Brain microvascular endothelial cell (primary cell): Measurements from ENCODE around the gene METTL9.
"Not testable (repeated sequence)": the region's sequence is repeated elsewhere in the genome, so short reads cannot be mapped to it uniquely, and the experiment has no call there.

ENCODE experiments used
- DNase-seq: peaks from one replicate; pipeline ENCODE4 v3.0.0-alpha.2; 2020
- H3K27ac ChIP-seq: fragments of 250-450 bp; sonication (Bioruptor Pico); 2 replicates; pipeline ENCODE4 v1.5.1; 2020; ENCODE audit warnings: mild to moderate bottlenecking, moderate library complexity
- H3K27me3 ChIP-seq: fragments of 250-450 bp; sonication (Bioruptor Pico); replicated peaks from 2 replicates; pipeline ENCODE4 v1.5.1; 2020; ENCODE audit warnings: mild to moderate bottlenecking
- H3K36me3 ChIP-seq: fragments of 250-450 bp; sonication (Bioruptor Pico); replicated peaks from 2 replicates; pipeline ENCODE4 v1.5.1; 2020; ENCODE audit warnings: mild to moderate bottlenecking
- H3K4me3 ChIP-seq: 2 replicates; pipeline ENCODE4 v1.5.1; 2011; ENCODE audit warnings: low read depth, mild to moderate bottlenecking, control low read depth, low read length, moderate library complexity
- CTCF ChIP-seq: IDR thresholded peaks from 2 replicates; pipeline ENCODE4 v1.5.1; 2011; ENCODE audit warnings: low read depth, mild to moderate bottlenecking, moderate library complexity, low read length, control low read depth, inconsistent platforms; ENCODE audit errors: missing control alignments
- in situ Hi-C: cut with HindIII; loops from 2 replicates; pipeline ENCODE4 v1.10.0; 2017; ENCODE audit warnings: low sequenced_read_pairs, low pct_ligation_motif_present

Gene METTL9

GRCh38 chr16:21580807-21581206, 18.6 kb upstream of the METTL9 start:
- in situ Hi-C loops = no loop called here

DNA sequence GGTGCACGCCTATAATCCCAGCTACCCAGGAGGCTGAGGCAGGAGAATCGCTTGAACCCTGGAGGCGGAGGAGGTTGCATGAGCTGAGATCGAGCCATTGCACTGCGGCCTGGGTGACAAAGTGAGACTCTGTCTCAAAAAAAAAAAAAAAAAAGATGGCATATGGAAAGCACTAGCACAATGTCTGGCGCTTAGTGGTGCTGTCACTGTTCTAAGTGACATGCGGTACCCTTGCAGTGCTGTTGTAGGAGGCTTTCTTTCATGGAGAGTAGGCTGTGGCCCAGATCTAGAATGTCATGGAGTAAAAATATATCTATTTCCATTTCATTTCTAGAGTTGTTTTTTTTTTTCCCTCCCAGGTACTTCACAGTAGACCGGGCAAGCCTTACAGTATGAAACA, 14.6 kb upstream of the METTL9 start:
- Histone ChIP-seq H3K27me3 (no peaks in the 10 kb centered on the region), H3K4me3 (no peak overlapping the region), H3K36me3 (no peaks in the 10 kb centered on the region), H3K27ac (no peak overlapping the region)
- no peak for TF ChIP-seq CTCF
- DNase-seq = no peak
- in situ Hi-C loops = no loop called here

More at GRCh38 chr16:21580807-21581206, 18.6 kb upstream of the METTL9 start:
- TF ChIP-seq CTCF = no peak
- Histone ChIP-seq H3K27ac (no peak overlapping the region), H3K36me3 (no peaks in the 10 kb centered on the region), H3K27me3 (peaks cover 4% of the 10 kb centered on the region), H3K4me3 (no peak overlapping the region)
- no peak for DNase-seq

DNA sequence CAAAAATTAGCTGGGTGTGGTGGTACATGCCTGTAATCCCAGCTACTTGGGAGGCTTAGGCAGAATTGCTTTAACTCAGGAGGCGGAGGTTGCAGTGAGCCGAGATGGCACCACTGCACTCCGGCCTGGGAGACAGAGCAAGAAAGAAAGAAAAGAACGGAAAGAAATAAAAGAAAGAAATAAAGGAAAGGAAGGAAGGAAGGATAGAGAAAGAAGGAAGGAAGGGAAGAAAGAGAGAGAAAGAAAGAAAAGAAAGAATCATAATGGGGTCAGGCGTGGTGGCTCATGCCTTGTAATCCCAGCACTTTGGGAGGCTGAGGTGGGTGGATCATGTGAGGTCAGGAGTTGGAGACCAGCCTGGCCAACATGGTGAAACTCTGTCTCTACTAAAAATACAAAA, 10.8 kb upstream of the METTL9 start:
- DNase-seq, in situ Hi-C loops, H3K36me3 ChIP-seq, H3K4me3 ChIP-seq, H3K27me3 ChIP-seq, H3K27ac ChIP-seq: not testable (repeated sequence)

DNA sequence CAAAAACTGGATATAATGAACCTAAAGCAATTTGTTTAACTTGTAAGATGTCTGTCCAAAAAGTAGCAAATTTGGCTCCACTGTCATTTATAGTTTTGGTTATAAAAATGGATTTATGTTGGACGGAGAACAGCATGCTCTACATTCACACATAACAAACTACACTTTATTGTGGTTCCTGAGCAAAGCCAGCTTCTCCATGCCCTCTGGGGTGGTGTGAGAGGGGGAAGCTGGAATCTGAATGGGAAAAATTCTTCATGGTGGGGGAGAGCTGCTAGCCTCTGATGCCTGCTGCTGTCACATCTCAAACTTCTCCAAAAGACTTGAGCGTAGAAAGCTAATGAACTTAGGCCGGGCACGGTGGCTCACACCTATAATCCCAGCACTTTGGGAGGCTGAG, 9.8 kb upstream of the METTL9 start:
- in situ Hi-C loops = no loop called here
- no peak for DNase-seq
- H3K36me3 ChIP-seq = no peaks in the 10 kb centered on the region
- no peak overlapping the region for H3K27ac ChIP-seq
- TF ChIP-seq CTCF = no peak
- H3K27me3 ChIP-seq = no peaks in the 10 kb centered on the region
- H3K4me3 ChIP-seq = no peak overlapping the region

GRCh38 chr16:21590287-21590686, 9.1 kb upstream of the METTL9 start:
- Histone ChIP-seq H3K27ac (no peak overlapping the region), H3K4me3 (no peak overlapping the region), H3K27me3 (no peaks in the 10 kb centered on the region), H3K36me3 (no peaks in the 10 kb centered on the region)
- no peak for DNase-seq
- no peak for TF ChIP-seq CTCF
- in situ Hi-C loops = no loop called here

DNA sequence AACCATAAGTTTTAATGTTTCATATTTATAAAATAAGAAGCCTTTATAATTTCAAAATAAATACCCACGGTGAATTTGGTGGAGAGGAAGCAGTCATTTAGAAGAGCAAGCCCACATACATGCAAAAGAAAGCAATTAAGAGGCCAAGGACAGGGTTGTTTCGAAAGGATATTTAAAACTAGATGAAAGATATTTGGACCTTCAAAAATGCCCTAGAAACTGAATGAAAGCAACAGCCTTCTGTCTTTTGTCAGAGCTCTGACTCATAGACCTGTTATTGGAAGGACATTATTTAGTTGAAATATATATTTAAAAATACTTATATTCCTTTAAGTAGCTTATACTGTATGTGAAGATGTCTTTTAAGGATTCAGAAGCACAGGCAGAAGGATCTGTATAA, 8.6 kb upstream of the METTL9 start:
- in situ Hi-C loops = no loop called here
- Histone ChIP-seq H3K4me3 (no peak overlapping the region), H3K36me3 (no peaks in the 10 kb centered on the region), H3K27ac (no peak overlapping the region), H3K27me3 (no peaks in the 10 kb centered on the region)
- TF ChIP-seq CTCF = no peak
- no peak for DNase-seq
